GM12878 (cell line): ENCODE measurements around the gene VSX1. TPM values are rescaled to one million over a fixed set of nuclear protein-coding genes. Genes with fewer than 3 reads are reported as not detected.

ENCODE experiments used
- ATAC-seq: fragments of 200-7000 bp; cut with Tn5 transposase; 3 replicates; pipeline ENCODE4 v1.9.1; 2020; ENCODE audit warnings: mild to moderate bottlenecking, moderate library complexity
- BruUV-seq: library from RNA; stranded (reverse); fragments of 400-500 nt; replicated peaks from 2 replicates; lab custom pipeline; 2021; lab: Mats Ljungman, UMichigan
- CTCF ChIA-PET: fragments of 300-600 bp; sonication (Branson Sonifier 250); formaldehyde crosslinking; extraction: SDS; loops from one replicate; lab custom pipeline; 2021; ENCODE audit warnings: inconsistent platforms; lab: Yijun Ruan, JAX
- POLR2A ChIA-PET: fragments of 350-600 bp; formaldehyde crosslinking; extraction: SDS; loops from one replicate; lab custom pipeline; 2021; ENCODE audit warnings: inconsistent platforms; lab: Charles Lee
- RAD21 ChIA-PET: fragments of 300-600 bp; sonication (Branson Sonifier 250); formaldehyde crosslinking; loops from one replicate; lab custom pipeline; 2023; ENCODE audit warnings: antibody characterized with exemption; ENCODE audit not compliant: unreplicated experiment; lab: Charles Lee
- SMC1A ChIA-PET: fragments of 300-600 bp; sonication (Branson Sonifier 250); formaldehyde crosslinking; loops from one replicate; lab custom pipeline; 2023; ENCODE audit not compliant: unreplicated experiment, uncharacterized antibody; lab: Charles Lee
- DNase-seq: peaks from one replicate; pipeline ENCODE4 v3.0.0-alpha.2; 2011; ENCODE audit warnings: low read depth, low spot score
- FAIRE-seq: peaks from 3 replicates; lab custom pipeline; 2011; peaks lifted over from hg19 to GRCh38; lab: Jason Lieb, UNC
- H2AFZ ChIP-seq: 2 replicates; pipeline ENCODE4 v1.6.0; 2011; ENCODE audit warnings: low read depth, low read length, control low read depth; ENCODE audit not compliant: control insufficient read depth
- H3K27ac ChIP-seq: 2 replicates; pipeline ENCODE4 v1.5.1; 2011; ENCODE audit warnings: control low read depth; ENCODE audit not compliant: control insufficient read depth, insufficient read depth
- H3K27me3 ChIP-seq, 2 experiments: replicated peaks in 1 of 2; 2 replicates each; pipeline versions ENCODE4 v1.6.0 to v1.6.1; 2011; ENCODE audit warnings: low read length in 1 of 2; ENCODE audit not compliant: control insufficient read depth in 2 of 2, insufficient read depth in 2 of 2
- H3K36me3 ChIP-seq, 2 experiments: 2 replicates each; pipeline ENCODE4 v1.5.1; 2011; ENCODE audit warnings: low read length in 1 of 2; ENCODE audit not compliant: control insufficient read depth in 2 of 2, insufficient read depth in 2 of 2
- H3K4me1 ChIP-seq: 2 replicates; pipeline ENCODE4 v1.6.1; 2011; ENCODE audit warnings: mild to moderate bottlenecking, low read length, moderate library complexity, mixed read lengths; ENCODE audit not compliant: control insufficient read depth, insufficient read depth
- H3K4me2 ChIP-seq: 2 replicates; pipeline ENCODE4 v1.6.0; 2011; ENCODE audit warnings: control low read depth; ENCODE audit not compliant: control insufficient read depth, insufficient read depth
- H3K4me3 ChIP-seq: fragments of 200-600 bp; sonication (generic); 2 replicates; pipeline ENCODE4 v1.5.1; 2016
- H3K79me2 ChIP-seq: 2 replicates; pipeline ENCODE4 v1.6.0; 2011; ENCODE audit warnings: low read length; ENCODE audit not compliant: control insufficient read depth, insufficient read depth
- H3K9ac ChIP-seq: 2 replicates; pipeline ENCODE4 v1.8.0; 2011; ENCODE audit warnings: low read length, control low read depth, mixed read lengths; ENCODE audit not compliant: control insufficient read depth, insufficient read depth
- H3K9me3 ChIP-seq: replicated peaks from 3 replicates; pipeline ENCODE4 v1.5.1; 2011; ENCODE audit warnings: mild to moderate bottlenecking, low read length; ENCODE audit not compliant: control insufficient read depth, insufficient read depth
- H4K20me1 ChIP-seq: 2 replicates; pipeline ENCODE4 v1.6.0; 2011; ENCODE audit not compliant: control insufficient read depth, insufficient read depth
- CEBPZ ChIP-seq: fragments of 150-350 bp; IDR thresholded peaks from 2 replicates; pipeline ENCODE4 v1.6.1; 2016; ENCODE audit warnings: low read depth, low read length
- EZH2 ChIP-seq: IDR thresholded peaks from 2 replicates; pipeline ENCODE4 v1.6.1; 2012; ENCODE audit warnings: low read depth, mild to moderate bottlenecking, control low read depth, inconsistent platforms, low read length, borderline replicate concordance; ENCODE audit not compliant: control insufficient read depth
- HDGF ChIP-seq: fragments of 450-650 bp; IDR thresholded peaks from 2 replicates; pipeline ENCODE4 v1.6.1; 2016; ENCODE audit warnings: antibody characterized with exemption
- IKZF1 ChIP-seq: fragments of 450-650 bp; conservative IDR thresholded peaks from 2 replicates; pipeline ENCODE4 v1.6.1; 2017; ENCODE audit warnings: antibody characterized with exemption, mild to moderate bottlenecking
- IRF3 ChIP-seq: fragments of 450-650 bp; IDR thresholded peaks from 2 replicates; pipeline ENCODE4 v1.6.1; 2014; ENCODE audit warnings: mild to moderate bottlenecking
- MEF2A ChIP-seq: IDR thresholded peaks from 2 replicates; pipeline ENCODE4 v1.6.1; 2011; ENCODE audit warnings: low read depth, mild to moderate bottlenecking, low read length, moderate library complexity; ENCODE audit not compliant: insufficient read depth
- SREBF2 ChIP-seq: IDR thresholded peaks from 2 replicates; pipeline ENCODE4 v1.6.1; 2012; ENCODE audit warnings: mild to moderate bottlenecking, low read length
- ZNF592 ChIP-seq: fragments of 450-650 bp; IDR thresholded peaks from 2 replicates; pipeline ENCODE4 v1.6.1; 2017; ENCODE audit warnings: mild to moderate bottlenecking, moderate library complexity
- WGBS: methylation state at CpG from one replicate; pipeline ENCODE4 v1.1.6; 2016; ENCODE audit warnings: low lambda C conversion rate; ENCODE audit not compliant: insufficient replicate concordance, insufficient coverage; ENCODE audit errors: missing lambda C conversion rate; 5-methylcytosine and 5-hydroxymethylcytosine counted together
- in situ Hi-C: fragments of 300-500 bp; cut with MboI; formaldehyde crosslinking; loops from 9 replicates; pipeline ENCODE4 v1.14.3; 2018; ENCODE audit warnings: mixed read lengths
- intact Hi-C: fragments of 100-400 bp; cut with micrococcal nuclease; formaldehyde crosslinking; loops from one replicate; pipeline ENCODE4 v1.14.2; 2022; ENCODE audit not compliant: unreplicated experiment
- polyA plus RNA-seq, 11 experiments: library from polyadenylated mRNA; depleted of rRNA in 4 of 11; unstranded in 6 of 11; stranded (reverse) in 5 of 11; fragments of >200 nt; fragmentation: Nextera tagmentation in 4 of 11; fragmentation: Illumina TruSeq in 1 of 11; extraction: Ambion mirVana in 4 of 11; extraction: Trizol in 1 of 11; gene quantifications; 1 replicate in 1 of 11; 2 replicates in 10 of 11; pipeline versions ENCODE4 v1.2.1 to v1.2.3, GENCODE V29; 2011 to 2016; ENCODE audit warnings: inconsistent platforms in 2 of 11, missing spikeins in 2 of 11, low read depth in 1 of 11
- total RNA-seq, 4 experiments: library from RNA; depleted of rRNA in 3 of 4; stranded (reverse); fragments of >200 nt in 3 of 4; fragmentation: Illumina TruSeq in 1 of 4; extraction: Trizol in 1 of 4; gene quantifications; 2 replicates each; pipeline versions ENCODE4 v1.2.1 to v1.2.3, GENCODE V29; 2013 to 2021
- TF ChIP-seq, protein P1 (sequence below): fragments of 450-650 bp; IDR thresholded peaks from 2 replicates; pipeline ENCODE4 v1.6.1; 2017; ENCODE audit warnings: mild to moderate bottlenecking, low read depth, inconsistent platforms; ENCODE audit not compliant: poor library complexity, severe bottlenecking
- TF ChIP-seq, protein P2 (sequence below): fragments of 150-350 bp; IDR thresholded peaks from 2 replicates; pipeline ENCODE4 v1.6.1; 2014; ENCODE audit warnings: mild to moderate bottlenecking, low read depth, low read length

VSX1 gene
- total and polyA plus RNA-seq, 10 of the 15 experiments (the other 5 are each of a cell fraction or from before 2014, with no cell fraction given) = 0.05 TPM; not detected in 9

DNA sequence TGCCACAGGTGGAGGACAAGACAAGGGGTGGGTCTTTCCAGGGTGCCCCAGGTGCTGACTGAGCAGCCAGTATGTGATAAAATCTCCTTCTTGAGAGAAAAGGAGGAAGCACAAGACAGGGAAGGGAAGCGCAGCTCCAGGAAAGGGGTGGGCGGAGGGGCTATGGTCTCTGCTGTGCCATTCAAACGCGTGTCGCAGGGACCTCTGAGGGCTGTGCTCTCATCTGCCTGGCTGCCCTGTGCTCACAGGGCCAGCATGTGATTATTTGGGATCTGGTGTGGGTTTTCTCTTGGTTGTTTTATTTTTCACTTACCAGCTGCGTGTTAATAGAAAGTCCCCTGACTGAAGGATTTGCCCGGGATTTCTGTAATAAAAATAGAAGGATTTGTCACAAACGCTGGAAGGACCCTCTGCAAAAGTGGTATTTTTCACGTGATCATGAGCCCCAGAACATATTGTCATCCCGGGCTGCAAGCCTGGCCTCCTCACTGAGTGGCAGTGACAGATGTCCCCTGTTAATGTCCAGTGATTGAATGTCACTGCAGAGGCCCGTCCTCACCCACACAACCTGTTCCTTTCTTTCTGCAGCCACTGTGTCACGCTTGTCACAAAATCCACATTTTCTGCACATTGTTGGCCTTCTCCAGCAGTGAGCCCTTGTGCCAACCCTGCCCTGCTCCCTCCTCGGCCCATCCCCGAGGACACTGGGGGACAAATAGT is 35.0 kb upstream of the VSX1 start:
- Histone ChIP-seq H3K79me2 (no peaks in the 10 kb centered on the region), H3K36me3 (no peaks in the 10 kb centered on the region), H3K4me3 (no peak overlapping the region), H3K27ac (no peak overlapping the region), H2AFZ (no peak overlapping the region), H3K9ac (no peak overlapping the region)
- ATAC-seq = no peak
- ChIA-PET CTCF (interaction anchor here (0.7 kb wide), 1 partner anchor 16 kb away, joined by 3 read pairs; no protein-coding TSS in a partner anchor), POLR2A (no interaction called here), SMC1A (interaction anchor here (1.2 kb wide), 1 partner anchor 27 kb away, joined by 4 read pairs; no protein-coding TSS in a partner anchor)
- no TSS peak for BruUV-seq
- FAIRE-seq = no peak
- TF ChIP-seq IKZF1 (no peak), MEF2A (no peak), SREBF2 (no peak), CEBPZ (no peak), EZH2 (no peak), HDGF (no peak), ZNF592 (no peak), IRF3 (no peak)
- TF ChIP-seq, protein P1, sequence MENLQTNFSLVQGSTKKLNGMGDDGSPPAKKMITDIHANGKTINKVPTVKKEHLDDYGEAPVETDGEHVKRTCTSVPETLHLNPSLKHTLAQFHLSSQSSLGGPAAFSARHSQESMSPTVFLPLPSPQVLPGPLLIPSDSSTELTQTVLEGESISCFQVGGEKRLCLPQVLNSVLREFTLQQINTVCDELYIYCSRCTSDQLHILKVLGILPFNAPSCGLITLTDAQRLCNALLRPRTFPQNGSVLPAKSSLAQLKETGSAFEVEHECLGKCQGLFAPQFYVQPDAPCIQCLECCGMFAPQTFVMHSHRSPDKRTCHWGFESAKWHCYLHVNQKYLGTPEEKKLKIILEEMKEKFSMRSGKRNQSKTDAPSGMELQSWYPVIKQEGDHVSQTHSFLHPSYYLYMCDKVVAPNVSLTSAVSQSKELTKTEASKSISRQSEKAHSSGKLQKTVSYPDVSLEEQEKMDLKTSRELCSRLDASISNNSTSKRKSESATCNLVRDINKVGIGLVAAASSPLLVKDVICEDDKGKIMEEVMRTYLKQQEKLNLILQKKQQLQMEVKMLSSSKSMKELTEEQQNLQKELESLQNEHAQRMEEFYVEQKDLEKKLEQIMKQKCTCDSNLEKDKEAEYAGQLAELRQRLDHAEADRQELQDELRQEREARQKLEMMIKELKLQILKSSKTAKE = no peak
- TF ChIP-seq, protein P2, sequence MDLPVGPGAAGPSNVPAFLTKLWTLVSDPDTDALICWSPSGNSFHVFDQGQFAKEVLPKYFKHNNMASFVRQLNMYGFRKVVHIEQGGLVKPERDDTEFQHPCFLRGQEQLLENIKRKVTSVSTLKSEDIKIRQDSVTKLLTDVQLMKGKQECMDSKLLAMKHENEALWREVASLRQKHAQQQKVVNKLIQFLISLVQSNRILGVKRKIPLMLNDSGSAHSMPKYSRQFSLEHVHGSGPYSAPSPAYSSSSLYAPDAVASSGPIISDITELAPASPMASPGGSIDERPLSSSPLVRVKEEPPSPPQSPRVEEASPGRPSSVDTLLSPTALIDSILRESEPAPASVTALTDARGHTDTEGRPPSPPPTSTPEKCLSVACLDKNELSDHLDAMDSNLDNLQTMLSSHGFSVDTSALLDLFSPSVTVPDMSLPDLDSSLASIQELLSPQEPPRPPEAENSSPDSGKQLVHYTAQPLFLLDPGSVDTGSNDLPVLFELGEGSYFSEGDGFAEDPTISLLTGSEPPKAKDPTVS = no peak
- TF ChIP-seq, all 136 proteins: peak for 0
- in situ Hi-C loops (no loop called here), intact Hi-C loops (no loop called here)
- H4K20me1 ChIP-seq = no peaks in the 10 kb centered on the region
- RAD21 ChIA-PET = no interaction called here
- H3K27me3 ChIP-seq = peaks cover 0 to 2% of the 10 kb centered on the region in 2 experiments; a peak in 2 of 4 replicates
- 26% methylated on average over 14 of the region's 14 CpGs for WGBS
- DNase-seq = no peak
- no peak overlapping the region for H3K4me2 ChIP-seq
- H3K9me3 ChIP-seq = no peaks in the 10 kb centered on the region
- H3K4me1 ChIP-seq = no peaks in the 10 kb centered on the region
